Measurements from ENCODE around the gene ZNF423.

- TF ChIP-seq CTCF (conservative IDR thresholded peaks at IDR 0.05; ENCODE audit: low read depth in 2 of 2): no peak
- no peak for TF ChIP-seq EZH2phosphoT487 (IDR thresholded peaks at IDR 0.05; ENCODE audit: unreplicated experiment)
- TF ChIP-seq, protein P1, sequence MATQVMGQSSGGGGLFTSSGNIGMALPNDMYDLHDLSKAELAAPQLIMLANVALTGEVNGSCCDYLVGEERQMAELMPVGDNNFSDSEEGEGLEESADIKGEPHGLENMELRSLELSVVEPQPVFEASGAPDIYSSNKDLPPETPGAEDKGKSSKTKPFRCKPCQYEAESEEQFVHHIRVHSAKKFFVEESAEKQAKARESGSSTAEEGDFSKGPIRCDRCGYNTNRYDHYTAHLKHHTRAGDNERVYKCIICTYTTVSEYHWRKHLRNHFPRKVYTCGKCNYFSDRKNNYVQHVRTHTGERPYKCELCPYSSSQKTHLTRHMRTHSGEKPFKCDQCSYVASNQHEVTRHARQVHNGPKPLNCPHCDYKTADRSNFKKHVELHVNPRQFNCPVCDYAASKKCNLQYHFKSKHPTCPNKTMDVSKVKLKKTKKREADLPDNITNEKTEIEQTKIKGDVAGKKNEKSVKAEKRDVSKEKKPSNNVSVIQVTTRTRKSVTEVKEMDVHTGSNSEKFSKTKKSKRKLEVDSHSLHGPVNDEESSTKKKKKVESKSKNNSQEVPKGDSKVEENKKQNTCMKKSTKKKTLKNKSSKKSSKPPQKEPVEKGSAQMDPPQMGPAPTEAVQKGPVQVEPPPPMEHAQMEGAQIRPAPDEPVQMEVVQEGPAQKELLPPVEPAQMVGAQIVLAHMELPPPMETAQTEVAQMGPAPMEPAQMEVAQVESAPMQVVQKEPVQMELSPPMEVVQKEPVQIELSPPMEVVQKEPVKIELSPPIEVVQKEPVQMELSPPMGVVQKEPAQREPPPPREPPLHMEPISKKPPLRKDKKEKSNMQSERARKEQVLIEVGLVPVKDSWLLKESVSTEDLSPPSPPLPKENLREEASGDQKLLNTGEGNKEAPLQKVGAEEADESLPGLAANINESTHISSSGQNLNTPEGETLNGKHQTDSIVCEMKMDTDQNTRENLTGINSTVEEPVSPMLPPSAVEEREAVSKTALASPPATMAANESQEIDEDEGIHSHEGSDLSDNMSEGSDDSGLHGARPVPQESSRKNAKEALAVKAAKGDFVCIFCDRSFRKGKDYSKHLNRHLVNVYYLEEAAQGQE (IDR thresholded peaks at IDR 0.05; ENCODE audit: unreplicated experiment): no peak
- no peak for TF ChIP-seq POLR2AphosphoS5 (IDR thresholded peaks at IDR 0.05; ENCODE audit: low read depth)
- TF ChIP-seq ZNF462 (CRISPR knock-in tag; IDR thresholded peaks at IDR 0.05): no peak
- TF ChIP-seq ETS1 (IDR thresholded peaks at IDR 0.05): no peak
- no peak for TF ChIP-seq CREB1 (CRISPR knock-in tag; IDR thresholded peaks at IDR 0.05; ENCODE audit: low read depth)
- no peak for TF ChIP-seq EZH2 (IDR thresholded peaks at IDR 0.05; ENCODE audit: low read depth, unreplicated experiment)
Measured at GRCh38 chr16:49789616-49790015, 66.3 kb downstream of the ZNF423 start.
